Heart left ventricle (tissue), 16 donors: ENCODE data around the gene PILRA. TPM values are rescaled to one million over a fixed set of nuclear protein-coding genes. Genes with fewer than 3 reads are reported as not detected.
A peak's percentile ranks its signal among the peaks of the same experiment; 100 is the strongest.

Experiments used
- ATAC-seq, 4 donors: fragments of 200-7000 bp; cut with Tn5 transposase; one replicate each; pipeline ENCODE4 v1.9.1; 2020 to 2022; ENCODE audit warnings: moderate library complexity in 4 of 4, mild to moderate bottlenecking in 3 of 4, moderate number of reproducible peaks in 1 of 4
- DNase-seq, 5 donors: peaks; one replicate each; pipeline ENCODE4 v3.0.0-alpha.2; 2020
- H3K27ac ChIP-seq, 12 donors: fragments of 200-600 bp; sonication (generic) in 4 of 12; one replicate each; pipeline versions ENCODE4 v1.5.0 to v1.8.0; 2016 to 2022; ENCODE audit warnings: mild to moderate bottlenecking in 2 of 12
- H3K27me3 ChIP-seq, 9 donors: fragments of 200-600 bp; sonication (generic) in 2 of 9; one replicate each; pipeline versions ENCODE4 v1.5.1 to v1.8.0; 2016 to 2022; ENCODE audit warnings: mild to moderate bottlenecking in 3 of 9
- H3K36me3 ChIP-seq, 9 donors: fragments of 200-600 bp; sonication (generic) in 2 of 9; one replicate each; pipeline versions ENCODE4 v1.5.0 to v1.8.0; 2018 to 2022; ENCODE audit warnings: mild to moderate bottlenecking in 2 of 9
- H3K4me1 ChIP-seq, 12 donors: fragments of 200-600 bp; sonication (generic) in 4 of 12; one replicate each; pipeline versions ENCODE4 v1.5.0 to v1.8.0; 2016 to 2022; ENCODE audit warnings: mild to moderate bottlenecking in 3 of 12
- H3K4me3 ChIP-seq, 12 donors: fragments of 200-600 bp; sonication (generic) in 4 of 12; one replicate each; pipeline versions ENCODE4 v1.5.0 to v1.8.0; 2017 to 2022; ENCODE audit warnings: mild to moderate bottlenecking in 9 of 12, moderate library complexity in 4 of 12
- H3K9me3 ChIP-seq, 12 donors: fragments of 200-600 bp; sonication (generic) in 4 of 12; one replicate each; pipeline versions ENCODE4 v1.5.0 to v1.8.0; 2016 to 2022; ENCODE audit warnings: mild to moderate bottlenecking in 1 of 12
- POLR2A ChIP-seq, 2 donors: fragments of 450-650 bp; IDR thresholded peaks; one replicate each; pipeline ENCODE4 v1.6.1; 2017; ENCODE audit warnings: antibody characterized with exemption in 2 of 2, mild to moderate bottlenecking in 2 of 2, moderate library complexity in 2 of 2
- WGBS, 4 donors: extraction: QIAGEN DNeasy Blood & Tissue Kit in 2 of 4; methylation state at CpG; one replicate each; pipeline versions ENCODE4 v1.1.5 to v1.1.7; 2013 to 2018; 5-methylcytosine and 5-hydroxymethylcytosine counted together
- intact Hi-C, 10 donors: fragments of 100-400 bp; cut with DNase I; formaldehyde crosslinking; loops; one replicate each; pipeline versions ENCODE4 v1.11.1 to v1.14.2; 2022
- polyA plus RNA-seq, 2 donors: library from polyadenylated mRNA; stranded (reverse); fragments of 200-250 nt; gene quantifications; one replicate each; pipeline ENCODE4 v1.2.3, GENCODE V29; 2013
- total RNA-seq, 9 donors: library from RNA; depleted of rRNA in 2 of 9; stranded (reverse); fragments of >200 nt in 2 of 9; fragmentation: NEBNext Ultra II Directional in 3 of 9; extraction: Animal tissue kit (Norgen Biotek cat#: 25700) in 3 of 9; gene quantifications; one replicate each; pipeline versions ENCODE4 v1.1.0 to v1.2.4, GENCODE V29; 2016 to 2023
- TF ChIP-seq, protein P1 (sequence below), 12 donors: fragments of 200-600 bp; sonication (generic) in 4 of 12; IDR thresholded peaks; one replicate each; pipeline versions ENCODE4 v1.5.0 to v1.8.0; 2018 to 2022; ENCODE audit warnings: antibody characterized with exemption in 12 of 12, mild to moderate bottlenecking in 5 of 12
- donor health status: ischemic (EF 13 %, LVEDD 7.1; RV severe dilation, severe dysfunction).
- donor health status: healthy with polysubstance abuse.
- donor health status: DM: no; HTN: yes; CAD: no.
- donor health status: DM: no; HTN: no; CAD: no.
- donor health status: ischemic (EF 25% LVEDD 6.9; RV normal size, moderate dysfunction).
- donor health status: ischemic (EF 25% LVEDD 5.7; RV mildly dilated, moderate dysfunction).
- donor health status: healthy.
- donor health status: DM: yes; HTN: yes; CAD: no.
- donor health status: ischemic (EF 35%, LVEDD 5.7; RV mildly dilated, moderate dysfunction).
- donor health status: nonischemic (EF 11% LVEDD 7.7; RV severe dilation, severe dysfunction).
- donor health status: DM: yes; HTN: yes; CAD: no.
- donor health status: PGD.
- donor health status: ischemic (EF 29% LVEDD 5.4; RV normal size, mild dysfunction).
- donor health status: nonischemic (EF 23%, LVEDD 6.1; RV moderate dilation, normal function).

The PILRA gene
- total and polyA plus RNA-seq, 11 donors = 0.69 to 30.5 (median 3.4) TPM

DNA sequence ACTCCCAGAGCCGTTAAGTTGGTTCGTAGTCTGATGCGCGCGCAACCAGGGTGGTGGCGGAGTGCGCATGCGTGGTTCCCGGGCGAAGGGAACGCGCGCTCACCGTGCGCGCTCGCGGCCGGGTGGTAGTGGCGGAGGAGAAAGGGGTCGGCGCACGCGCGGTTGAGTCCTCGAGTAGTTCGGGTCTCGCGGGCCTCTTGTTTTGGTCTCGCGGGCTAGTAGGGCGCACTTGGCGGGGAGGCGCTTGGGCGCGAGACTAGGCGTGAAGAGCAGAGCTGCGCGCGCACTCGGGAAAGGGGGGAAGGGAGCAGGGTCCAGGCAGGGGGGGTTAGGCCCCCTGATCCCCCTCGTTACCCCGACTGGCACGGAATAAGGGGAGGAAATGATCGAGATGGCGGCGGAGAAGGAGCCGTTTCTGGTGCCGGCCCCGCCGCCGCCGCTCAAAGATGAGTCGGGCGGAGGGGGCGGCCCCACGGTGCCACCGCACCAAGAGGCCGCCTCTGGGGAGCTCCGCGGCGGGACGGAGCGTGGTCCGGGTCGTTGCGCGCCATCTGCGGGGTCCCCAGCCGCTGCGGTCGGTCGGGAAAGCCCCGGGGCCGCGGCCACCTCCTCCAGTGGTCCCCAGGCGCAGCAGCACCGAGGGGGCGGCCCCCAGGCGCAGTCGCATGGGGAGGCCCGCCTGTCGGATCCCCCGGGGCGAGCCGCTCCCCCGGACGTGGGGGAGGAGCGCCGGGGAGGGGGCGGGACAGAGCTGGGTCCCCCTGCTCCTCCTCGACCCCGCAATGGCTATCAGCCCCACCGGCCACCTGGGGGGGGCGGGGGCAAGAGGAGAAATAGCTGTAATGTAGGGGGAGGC lies 56.6 kb downstream of the PILRA start, which contains the start of gene MEPCE:
Gene MEPCE (plus strand): TSS at position 195 of the 856 bp plus-strand sequence. CDS start 188 bp downstream, at position 383.
- peak within 1 kb of the TSS; percentile 96 to 100 (median 99) for H3K27ac ChIP-seq
- intact Hi-C loops = no loop called here
- whole genome bisulfite sequencing, 4 donors = 0 to 1% (median 0%) methylated on average over 28 to 95 of the region's 95 CpGs
- H3K9me3 ChIP-seq = no peaks in the 10 kb centered on the region
- TF ChIP-seq POLR2A (IDR thresholded peaks at IDR 0.05) = no peak
- TF ChIP-seq, protein P1, sequence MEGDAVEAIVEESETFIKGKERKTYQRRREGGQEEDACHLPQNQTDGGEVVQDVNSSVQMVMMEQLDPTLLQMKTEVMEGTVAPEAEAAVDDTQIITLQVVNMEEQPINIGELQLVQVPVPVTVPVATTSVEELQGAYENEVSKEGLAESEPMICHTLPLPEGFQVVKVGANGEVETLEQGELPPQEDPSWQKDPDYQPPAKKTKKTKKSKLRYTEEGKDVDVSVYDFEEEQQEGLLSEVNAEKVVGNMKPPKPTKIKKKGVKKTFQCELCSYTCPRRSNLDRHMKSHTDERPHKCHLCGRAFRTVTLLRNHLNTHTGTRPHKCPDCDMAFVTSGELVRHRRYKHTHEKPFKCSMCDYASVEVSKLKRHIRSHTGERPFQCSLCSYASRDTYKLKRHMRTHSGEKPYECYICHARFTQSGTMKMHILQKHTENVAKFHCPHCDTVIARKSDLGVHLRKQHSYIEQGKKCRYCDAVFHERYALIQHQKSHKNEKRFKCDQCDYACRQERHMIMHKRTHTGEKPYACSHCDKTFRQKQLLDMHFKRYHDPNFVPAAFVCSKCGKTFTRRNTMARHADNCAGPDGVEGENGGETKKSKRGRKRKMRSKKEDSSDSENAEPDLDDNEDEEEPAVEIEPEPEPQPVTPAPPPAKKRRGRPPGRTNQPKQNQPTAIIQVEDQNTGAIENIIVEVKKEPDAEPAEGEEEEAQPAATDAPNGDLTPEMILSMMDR (IDR thresholded peaks at IDR 0.05) = peak in 2 of 12 donors; percentile 2 to 5
- ATAC-seq = peak; percentile 63 to 78 (median 74)
- H3K27me3 ChIP-seq = no peaks in the 10 kb centered on the region
- peaks cover 0 to 52% (median 34%) of the 10 kb centered on the region in 12 donors for H3K4me1 ChIP-seq
- H3K36me3 ChIP-seq = peaks cover 0 to 35% (median 22%) of the 10 kb centered on the region in 9 donors
- peak; percentile 96 to 98 (median 98) for DNase-seq
- peak within 1 kb of the TSS; percentile 66 to 99 (median 90) for H3K4me3 ChIP-seq

DNA sequence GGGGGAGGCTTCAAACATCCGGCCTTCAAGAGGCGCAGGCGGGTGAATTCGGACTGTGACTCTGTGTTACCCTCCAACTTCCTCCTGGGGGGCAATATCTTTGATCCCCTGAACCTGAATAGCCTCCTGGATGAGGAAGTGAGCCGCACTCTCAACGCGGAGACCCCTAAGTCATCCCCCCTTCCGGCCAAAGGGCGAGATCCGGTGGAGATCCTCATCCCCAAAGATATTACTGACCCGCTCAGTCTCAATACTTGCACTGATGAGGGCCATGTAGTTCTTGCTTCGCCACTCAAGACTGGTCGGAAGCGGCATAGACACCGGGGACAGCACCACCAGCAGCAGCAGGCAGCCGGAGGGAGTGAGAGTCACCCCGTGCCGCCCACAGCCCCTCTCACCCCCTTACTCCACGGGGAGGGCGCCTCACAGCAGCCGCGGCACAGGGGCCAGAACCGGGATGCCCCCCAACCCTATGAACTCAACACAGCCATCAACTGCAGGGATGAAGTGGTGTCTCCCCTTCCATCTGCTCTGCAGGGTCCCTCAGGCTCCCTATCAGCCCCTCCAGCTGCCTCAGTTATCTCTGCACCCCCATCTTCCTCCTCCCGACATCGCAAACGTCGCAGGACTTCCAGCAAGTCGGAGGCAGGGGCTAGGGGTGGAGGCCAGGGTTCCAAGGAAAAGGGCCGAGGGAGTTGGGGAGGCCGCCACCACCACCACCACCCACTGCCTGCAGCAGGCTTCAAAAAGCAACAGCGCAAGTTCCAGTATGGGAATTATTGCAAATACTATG lies 57.4 kb downstream of the PILRA start:
- no peaks in the 10 kb centered on the region for H3K27me3 ChIP-seq
- H3K4me3 ChIP-seq = peak overlapping the region; percentile 66 to 99 (median 90)
- ATAC-seq = no peak
- peaks cover 0 to 36% (median 24%) of the 10 kb centered on the region in 9 donors for H3K36me3 ChIP-seq
- intact Hi-C loops = no loop called here
- TF ChIP-seq, protein P1 (IDR thresholded peaks at IDR 0.05) = no peak
- no peak for TF ChIP-seq POLR2A (IDR thresholded peaks at IDR 0.05)
- peaks cover 0 to 60% (median 41%) of the 10 kb centered on the region in 12 donors for H3K4me1 ChIP-seq
- DNase-seq = peak in 3 of 5 donors; percentile 19 to 43 (median 31)
- H3K27ac ChIP-seq = peak overlapping the region; percentile 96 to 100 (median 99)
- no peaks in the 10 kb centered on the region for H3K9me3 ChIP-seq
- 25 to 46% (median 27%) methylated on average over 14 to 31 of the region's 31 CpGs for WGBS, 4 donors

- DNase-seq (no peak), ATAC-seq (no peak)
- H3K36me3 ChIP-seq = peaks cover 0 to 36% (median 24%) of the 10 kb centered on the region in 9 donors
- no peaks in the 10 kb centered on the region for H3K27me3 ChIP-seq
- TF ChIP-seq POLR2A (IDR thresholded peaks at IDR 0.05) = no peak
- TF ChIP-seq, protein P1 (IDR thresholded peaks at IDR 0.05) = no peak
- H3K9me3 ChIP-seq = no peaks in the 10 kb centered on the region
- intact Hi-C loops = no loop called here
- peak overlapping the region in 3 of 12 donors; percentile 99 to 100 (median 100) for H3K27ac ChIP-seq
- WGBS, 4 donors = 88 to 92% (median 91%) methylated on average over 13 to 23 of the region's 23 CpGs
- H3K4me1 ChIP-seq = peaks cover 0 to 60% (median 41%) of the 10 kb centered on the region in 12 donors
- H3K4me3 ChIP-seq = peak overlapping the region in 3 of 12 donors; percentile 85 to 99 (median 94)
Observed at GRCh38 chr7:100431286-100431735, 58.0 kb downstream of the PILRA start.
